Measurements from ENCODE around the gene STX10.

DNA sequence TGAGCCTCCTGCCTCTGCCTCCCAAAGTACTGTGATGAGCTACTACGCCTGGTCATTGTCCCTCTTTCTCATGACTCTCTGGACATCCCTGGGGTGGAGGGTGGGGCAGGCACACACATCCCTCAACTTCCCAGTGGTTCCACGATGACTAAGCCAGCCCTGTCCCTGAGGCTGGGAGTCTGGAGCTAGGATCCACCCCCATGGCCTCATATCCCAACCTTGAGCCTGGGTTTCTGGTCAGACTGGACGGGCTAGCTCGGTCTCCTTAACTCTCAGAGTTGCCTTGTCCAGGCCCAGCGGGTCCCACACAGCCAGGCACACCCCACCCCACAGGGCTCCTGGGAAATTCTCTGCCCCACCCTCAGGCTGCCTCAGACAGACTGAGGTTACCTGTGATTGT is 19.6 kb upstream of the STX10 start:
- TF ChIP-seq, protein P1, sequence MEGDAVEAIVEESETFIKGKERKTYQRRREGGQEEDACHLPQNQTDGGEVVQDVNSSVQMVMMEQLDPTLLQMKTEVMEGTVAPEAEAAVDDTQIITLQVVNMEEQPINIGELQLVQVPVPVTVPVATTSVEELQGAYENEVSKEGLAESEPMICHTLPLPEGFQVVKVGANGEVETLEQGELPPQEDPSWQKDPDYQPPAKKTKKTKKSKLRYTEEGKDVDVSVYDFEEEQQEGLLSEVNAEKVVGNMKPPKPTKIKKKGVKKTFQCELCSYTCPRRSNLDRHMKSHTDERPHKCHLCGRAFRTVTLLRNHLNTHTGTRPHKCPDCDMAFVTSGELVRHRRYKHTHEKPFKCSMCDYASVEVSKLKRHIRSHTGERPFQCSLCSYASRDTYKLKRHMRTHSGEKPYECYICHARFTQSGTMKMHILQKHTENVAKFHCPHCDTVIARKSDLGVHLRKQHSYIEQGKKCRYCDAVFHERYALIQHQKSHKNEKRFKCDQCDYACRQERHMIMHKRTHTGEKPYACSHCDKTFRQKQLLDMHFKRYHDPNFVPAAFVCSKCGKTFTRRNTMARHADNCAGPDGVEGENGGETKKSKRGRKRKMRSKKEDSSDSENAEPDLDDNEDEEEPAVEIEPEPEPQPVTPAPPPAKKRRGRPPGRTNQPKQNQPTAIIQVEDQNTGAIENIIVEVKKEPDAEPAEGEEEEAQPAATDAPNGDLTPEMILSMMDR (conservative IDR thresholded peaks at IDR 0.05), result no peak
- no peak for TF ChIP-seq EZH2 (IDR thresholded peaks at IDR 0.05; ENCODE audit: low read depth)

Data from PC-9 (cell line).